GM21528 (cell line): ENCODE measurements around the gene ZNF784.
A peak's percentile ranks its signal among the peaks of the same experiment; 100 is the strongest.

Experiments used
- ATAC-seq: cut with Tn5 transposase; IDR thresholded peaks from one replicate; pipeline ENCODE4 v1.9.1; 2021; ENCODE audit warnings: mild to moderate bottlenecking, moderate library complexity; ENCODE audit not compliant: unreplicated experiment, low FRiP score

The ZNF784 gene

GRCh38 chr19:55605637-55606470 is 18.5 kb downstream of the ZNF784 start, which contains the start of gene ZNF865:
Gene ZNF865 (plus strand): TSS chr19:55605647. CDS start chr19:55613619, 7,972 bp downstream.
- peak; percentile 21 for ATAC-seq

GRCh38 chr19:55605207-55605636 is 19.1 kb downstream of the ZNF784 start:
- peak; percentile 61 for ATAC-seq

- ATAC-seq = no peak
Observed at GRCh38 chr19:55603581-55604292, 20.6 kb downstream of the ZNF784 start.

- ATAC-seq = no peak
Observed at GRCh38 chr19:55603115-55603514, 21.3 kb downstream of the ZNF784 start.

GRCh38 chr19:55602104-55603001 is 22.0 kb downstream of the ZNF784 start:
- ATAC-seq = no peak

- ATAC-seq = no peak
Observed at GRCh38 chr19:55601084-55601483, 23.3 kb downstream of the ZNF784 start.

- ATAC-seq = no peak
Observed at GRCh38 chr19:55600662-55601028, 23.7 kb downstream of the ZNF784 start.

GRCh38 chr19:55599842-55600661 is 24.3 kb downstream of the ZNF784 start, which contains the start of gene ZNF524:
Gene ZNF524 (plus strand): TSS chr19:55600288. CDS start chr19:55602113, 1,825 bp downstream.
- peak; percentile 41 for ATAC-seq

- ATAC-seq = peak; percentile 57
Observed at GRCh38 chr19:55599468-55599841, 24.9 kb downstream of the ZNF784 start, which contains the start of gene FIZ1. Gene FIZ1 (minus strand): TSS chr19:55599517. CDS start chr19:55597865, 1,652 bp downstream.

GRCh38 chr19:55598719-55599467 is 25.5 kb downstream of the ZNF784 start:
- ATAC-seq = peak; percentile 49

- no peak for ATAC-seq
Observed at GRCh38 chr19:55598034-55598433, 26.3 kb downstream of the ZNF784 start.

- ATAC-seq = no peak
Observed at GRCh38 chr19:55597501-55597921, 26.9 kb downstream of the ZNF784 start.

- ATAC-seq = no peak
Observed at GRCh38 chr19:55596304-55596703, 28.1 kb downstream of the ZNF784 start.

- ATAC-seq = no peak
Observed at GRCh38 chr19:55594996-55595545, 29.3 kb downstream of the ZNF784 start.

GRCh38 chr19:55593096-55593772 is 31.1 kb downstream of the ZNF784 start:
- no peak for ATAC-seq

- ATAC-seq = no peak
Observed at GRCh38 chr19:55592391-55593090, 31.8 kb downstream of the ZNF784 start.

- ATAC-seq = no peak
Observed at GRCh38 chr19:55591555-55591954, 32.8 kb downstream of the ZNF784 start.
